H1 (cell line): ENCODE data around the gene NECTIN2. TPM values are rescaled to one million over a fixed set of nuclear protein-coding genes. Genes with fewer than 3 reads are reported as not detected.
"Not testable (repeated sequence)": the region's sequence is repeated elsewhere in the genome, so short reads cannot be mapped to it uniquely, and the experiment has no call there.

Experiments used
- CTCF ChIA-PET: fragments of 300-600 bp; sonication (Branson Sonifier 250); formaldehyde crosslinking; loops from one replicate; lab custom pipeline; 2021; ENCODE audit not compliant: partially characterized antibody; lab: Charles Lee
- POLR2A ChIA-PET: fragments of 300-600 bp; sonication (Branson Sonifier 250); formaldehyde crosslinking; loops from one replicate; lab custom pipeline; 2021; ENCODE audit warnings: inconsistent platforms; ENCODE audit not compliant: partially characterized antibody; lab: Charles Lee
- DNase-seq, 2 experiments: peaks; one replicate each; pipeline versions ENCODE4 v3.0.0 to v3.0.0-alpha.2; 2010 to 2022; ENCODE audit warnings: low spot score in 2 of 2, low read depth in 1 of 2, mixed read lengths in 1 of 2
- FAIRE-seq: peaks from 2 replicates; lab custom pipeline; 2011; peaks lifted over from hg19 to GRCh38; lab: Jason Lieb, UNC
- H2AFZ ChIP-seq: 2 replicates; pipeline ENCODE4 v1.8.1; 2012; ENCODE audit warnings: low read length, inconsistent platforms
- H2AK5ac ChIP-seq: 2 replicates; pipeline ENCODE4 v1.6.1; 2013; ENCODE audit warnings: low read depth, low read length
- H2BK120ac ChIP-seq: replicated peaks from 2 replicates; pipeline ENCODE3; 2013; ENCODE audit warnings: low read depth, low read length, inconsistent platforms
- H2BK12ac ChIP-seq: 2 replicates; pipeline ENCODE4 v1.6.1; 2013; ENCODE audit warnings: low read depth, low read length
- H2BK15ac ChIP-seq: 2 replicates; pipeline ENCODE4 v1.6.1; 2013; ENCODE audit warnings: low read length
- H2BK20ac ChIP-seq: 2 replicates; pipeline ENCODE4 v1.6.1; 2013; ENCODE audit warnings: low read length
- H2BK5ac ChIP-seq: 2 replicates; pipeline ENCODE4 v1.6.1; 2013; ENCODE audit warnings: low read depth, low read length
- H3K14ac ChIP-seq: 2 replicates; pipeline ENCODE4 v1.6.1; 2013; ENCODE audit warnings: inconsistent platforms; ENCODE audit not compliant: insufficient read length
- H3K18ac ChIP-seq: 2 replicates; pipeline ENCODE4 v1.6.1; 2013; ENCODE audit warnings: low read length; ENCODE audit errors: extremely low read depth
- H3K23ac ChIP-seq: 2 replicates; pipeline ENCODE4 v1.6.1; 2013; ENCODE audit warnings: inconsistent platforms; ENCODE audit not compliant: insufficient read length
- H3K23me2 ChIP-seq: 2 replicates; pipeline ENCODE4 v1.6.1; 2013; ENCODE audit warnings: low read depth, low read length
- H3K27ac ChIP-seq: 2 replicates; pipeline ENCODE4 v1.6.1; 2011; ENCODE audit warnings: low read depth, low read length, inconsistent platforms
- H3K27me3 ChIP-seq, 4 experiments: replicated peaks in 1 of 4; 1 replicate in 1 of 4; 2 replicates in 3 of 4; pipeline versions ENCODE4 v1.6.1 to v1.8.1; 2011 to 2013; ENCODE audit warnings: low read length in 3 of 4, mild to moderate bottlenecking in 3 of 4, inconsistent platforms in 2 of 4, mixed read lengths in 2 of 4, moderate library complexity in 1 of 4; ENCODE audit not compliant: control insufficient read depth in 3 of 4, insufficient read depth in 3 of 4; ENCODE audit errors: extremely low read depth in 1 of 4
- H3K36me3 ChIP-seq, 4 experiments: 2 replicates each; pipeline versions ENCODE4 v1.6.1 to v1.8.1; 2011 to 2013; ENCODE audit warnings: mild to moderate bottlenecking in 4 of 4, low read length in 3 of 4, moderate library complexity in 2 of 4, control low read depth in 1 of 4, inconsistent platforms in 1 of 4; ENCODE audit not compliant: insufficient read depth in 4 of 4, control insufficient read depth in 2 of 4
- H3K4ac ChIP-seq: replicated peaks from 2 replicates; pipeline ENCODE3; 2013; ENCODE audit warnings: low read length, low read depth, mixed read lengths, inconsistent platforms; ENCODE audit not compliant: insufficient read length
- H3K4me1 ChIP-seq, 4 experiments: replicated peaks in 1 of 4; 1 replicate in 1 of 4; 2 replicates in 3 of 4; pipeline versions ENCODE4 v1.6.1 to v1.8.1; 2011 to 2013; ENCODE audit warnings: low read length in 3 of 4, inconsistent platforms in 2 of 4, mixed read lengths in 1 of 4; ENCODE audit not compliant: insufficient read depth in 4 of 4, control insufficient read depth in 3 of 4
- H3K4me2 ChIP-seq, 2 experiments: 2 replicates each; pipeline versions ENCODE4 v1.6.1 to v1.8.1; 2011 to 2013; ENCODE audit warnings: low read depth in 2 of 2, low read length in 2 of 2, control low read depth in 1 of 2, inconsistent platforms in 1 of 2, mild to moderate bottlenecking in 1 of 2; ENCODE audit not compliant: insufficient read depth in 1 of 2
- H3K4me3 ChIP-seq, 4 experiments: fragments of 200-600, 300-600 bp in 1 of 4; sonication (generic), shearing (Covaris generic), sonication (Bioruptor Twin) in 1 of 4; 2 replicates each; pipeline versions ENCODE4 v1.5.1 to v1.8.1; 2011 to 2016; ENCODE audit warnings: low read length in 4 of 4, low read depth in 3 of 4, control low read depth in 2 of 4, inconsistent platforms in 2 of 4, mild to moderate bottlenecking in 2 of 4, mixed read lengths in 1 of 4, moderate library complexity in 1 of 4; ENCODE audit not compliant: insufficient read depth in 2 of 4; ENCODE audit errors: extremely low read depth in 1 of 4
- H3K56ac ChIP-seq: replicated peaks from 2 replicates; pipeline ENCODE3; 2013; ENCODE audit warnings: low read depth, mild to moderate bottlenecking, mixed read lengths, low read length, inconsistent platforms; ENCODE audit not compliant: insufficient read length
- H3K79me1 ChIP-seq: 2 replicates; pipeline ENCODE4 v1.6.1; 2013; ENCODE audit warnings: low read depth, low read length, control low read depth
- H3K79me2 ChIP-seq, 2 experiments: 2 replicates each; pipeline versions ENCODE4 v1.6.1 to v1.8.1; 2012 to 2013; ENCODE audit warnings: low read length in 2 of 2, mild to moderate bottlenecking in 2 of 2, inconsistent platforms in 1 of 2; ENCODE audit not compliant: insufficient read depth in 2 of 2, control insufficient read depth in 1 of 2
- H3K9ac ChIP-seq, 4 experiments: replicated peaks in 1 of 4; 1 replicate in 1 of 4; 2 replicates in 3 of 4; pipeline versions ENCODE4 v1.6.1 to v1.8.1; 2011 to 2013; ENCODE audit warnings: low read depth in 3 of 4, low read length in 3 of 4, control low read depth in 2 of 4, mild to moderate bottlenecking in 2 of 4, moderate library complexity in 2 of 4, inconsistent platforms in 1 of 4; ENCODE audit errors: extremely low read depth in 1 of 4
- H3K9me3 ChIP-seq, 2 experiments: 2 replicates each; pipeline versions ENCODE4 v1.6.1 to v1.8.1; 2012 to 2013; ENCODE audit warnings: mild to moderate bottlenecking in 2 of 2, moderate library complexity in 2 of 2, control low read depth in 1 of 2, inconsistent platforms in 1 of 2, low read depth in 1 of 2, low read length in 1 of 2, mixed read lengths in 1 of 2; ENCODE audit not compliant: insufficient read depth in 2 of 2
- H4K20me1 ChIP-seq, 2 experiments: replicated peaks in 1 of 2; 2 replicates each; pipeline versions ENCODE3 to v1.8.1; 2011 to 2013; ENCODE audit warnings: inconsistent platforms in 2 of 2, low read length in 2 of 2, mild to moderate bottlenecking in 1 of 2; ENCODE audit not compliant: insufficient read depth in 2 of 2, control insufficient read depth in 1 of 2
- H4K5ac ChIP-seq: 2 replicates; pipeline ENCODE4 v1.6.1; 2013; ENCODE audit warnings: low read length, low read depth, mixed read lengths, inconsistent platforms; ENCODE audit not compliant: insufficient read length
- H4K8ac ChIP-seq: 2 replicates; pipeline ENCODE4 v1.8.0; 2013; ENCODE audit warnings: mild to moderate bottlenecking, moderate library complexity, low read length, inconsistent platforms; ENCODE audit not compliant: insufficient read depth; ENCODE audit errors: extremely low read depth
- H4K91ac ChIP-seq: replicated peaks from 2 replicates; pipeline ENCODE3; 2013; ENCODE audit warnings: low read length, mixed read lengths, inconsistent platforms; ENCODE audit not compliant: insufficient read length
- WGBS, 2 experiments: shearing (Covaris generic) in 1 of 2; methylation state at CpG; one replicate each; pipeline versions ENCODE4 v1.1.6 to v1.1.7; 2013 to 2015; ENCODE audit warnings: low lambda C conversion rate in 2 of 2, mixed read lengths in 2 of 2, inconsistent platforms in 1 of 2, low coverage in 1 of 2, missing lambda C conversion rate in 1 of 2; ENCODE audit not compliant: insufficient replicate concordance in 2 of 2, insufficient coverage in 1 of 2, insufficient read length in 1 of 2; ENCODE audit errors: extremely low coverage in 1 of 2, missing lambda C conversion rate in 1 of 2; 5-methylcytosine and 5-hydroxymethylcytosine counted together
- polyA plus RNA-seq, 7 experiments: library from polyadenylated mRNA; depleted of rRNA in 3 of 7; stranded (reverse) in 5 of 7; unstranded in 2 of 7; fragments of >200 nt in 5 of 7; fragments of 200-250 nt in 2 of 7; gene quantifications; 1 replicate in 5 of 7; 2 replicates in 1 of 7; 4 replicates in 1 of 7; pipeline versions ENCODE4 v1.2.1 to v1.2.3, GENCODE V29; 2011 to 2013; ENCODE audit warnings: missing spikeins in 2 of 7, mixed read lengths in 2 of 7
- total RNA-seq: library from RNA; stranded (reverse); fragmentation: NEBNext Ultra II Directional; extraction: Animal tissue kit (Norgen Biotek cat#: 25700); gene quantifications from 2 replicates; pipeline ENCODE4 v1.2.1, GENCODE V29; 2021

Gene NECTIN2
- total and polyA plus RNA-seq, 2 of the 8 experiments (the other 6 are each of a cell fraction or from before 2014, with no cell fraction given), result 184 to 237 TPM

- not testable (repeated sequence) for FAIRE-seq
Measured at GRCh38 chr19:44861576-44861975, 15.5 kb downstream of the NECTIN2 start.

More at GRCh38 chr19:44861576-44861975, 15.5 kb downstream of the NECTIN2 start:
- H3K4me2 ChIP-seq, H2BK20ac ChIP-seq, H3K14ac ChIP-seq, H2BK15ac ChIP-seq, H2AFZ ChIP-seq, H2BK12ac ChIP-seq, H2AK5ac ChIP-seq, H3K23ac ChIP-seq, H3K79me1 ChIP-seq, H3K9me3 ChIP-seq, H4K91ac ChIP-seq, H3K9ac ChIP-seq, H3K4me3 ChIP-seq, H3K4me1 ChIP-seq, H2BK120ac ChIP-seq, H4K5ac ChIP-seq, H3K27ac ChIP-seq, H3K23me2 ChIP-seq, H3K56ac ChIP-seq, H4K8ac ChIP-seq, H2BK5ac ChIP-seq, H3K18ac ChIP-seq, H3K27me3 ChIP-seq, POLR2A ChIA-PET, CTCF ChIA-PET, DNase-seq, H3K4ac ChIP-seq: not testable (repeated sequence)
- WGBS, 2 experiments, result 93% methylated on average over 3 of the region's 3 CpGs; no CpG with 5 or more reads in 1 of the 2 experiments
- Histone ChIP-seq H3K79me2 (peaks cover 3 to 43% of the 10 kb centered on the region in 2 experiments; a peak in 3 of 4 replicates), H4K20me1 (peaks cover 7 to 20% of the 10 kb centered on the region in 2 experiments), H3K36me3 (peaks cover 9 to 42% (median 21%) of the 10 kb centered on the region in 4 experiments; a peak in 7 of 8 replicates)
